ENCODE measurements around the gene DDX27.

DNA sequence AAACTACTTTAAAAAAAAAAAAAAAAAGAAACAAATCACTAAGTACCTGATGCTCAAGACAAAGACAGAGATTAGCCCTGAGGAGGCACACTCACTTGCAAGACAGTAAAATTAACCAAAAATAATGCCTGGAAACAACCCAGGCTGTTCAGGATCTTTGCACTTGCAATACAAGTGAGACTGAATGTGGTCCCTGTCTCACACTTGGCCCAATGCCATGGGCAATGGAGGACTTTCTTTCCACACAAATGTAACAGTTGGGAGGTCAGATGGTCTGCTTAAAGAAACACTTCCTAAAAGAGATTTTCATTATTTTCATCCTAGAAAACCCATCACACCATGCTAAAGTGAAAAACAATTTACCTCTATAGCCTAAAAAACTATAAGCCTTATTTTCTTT, 47.3 kb upstream of the DDX27 start:
- TF ChIP-seq, protein P1, sequence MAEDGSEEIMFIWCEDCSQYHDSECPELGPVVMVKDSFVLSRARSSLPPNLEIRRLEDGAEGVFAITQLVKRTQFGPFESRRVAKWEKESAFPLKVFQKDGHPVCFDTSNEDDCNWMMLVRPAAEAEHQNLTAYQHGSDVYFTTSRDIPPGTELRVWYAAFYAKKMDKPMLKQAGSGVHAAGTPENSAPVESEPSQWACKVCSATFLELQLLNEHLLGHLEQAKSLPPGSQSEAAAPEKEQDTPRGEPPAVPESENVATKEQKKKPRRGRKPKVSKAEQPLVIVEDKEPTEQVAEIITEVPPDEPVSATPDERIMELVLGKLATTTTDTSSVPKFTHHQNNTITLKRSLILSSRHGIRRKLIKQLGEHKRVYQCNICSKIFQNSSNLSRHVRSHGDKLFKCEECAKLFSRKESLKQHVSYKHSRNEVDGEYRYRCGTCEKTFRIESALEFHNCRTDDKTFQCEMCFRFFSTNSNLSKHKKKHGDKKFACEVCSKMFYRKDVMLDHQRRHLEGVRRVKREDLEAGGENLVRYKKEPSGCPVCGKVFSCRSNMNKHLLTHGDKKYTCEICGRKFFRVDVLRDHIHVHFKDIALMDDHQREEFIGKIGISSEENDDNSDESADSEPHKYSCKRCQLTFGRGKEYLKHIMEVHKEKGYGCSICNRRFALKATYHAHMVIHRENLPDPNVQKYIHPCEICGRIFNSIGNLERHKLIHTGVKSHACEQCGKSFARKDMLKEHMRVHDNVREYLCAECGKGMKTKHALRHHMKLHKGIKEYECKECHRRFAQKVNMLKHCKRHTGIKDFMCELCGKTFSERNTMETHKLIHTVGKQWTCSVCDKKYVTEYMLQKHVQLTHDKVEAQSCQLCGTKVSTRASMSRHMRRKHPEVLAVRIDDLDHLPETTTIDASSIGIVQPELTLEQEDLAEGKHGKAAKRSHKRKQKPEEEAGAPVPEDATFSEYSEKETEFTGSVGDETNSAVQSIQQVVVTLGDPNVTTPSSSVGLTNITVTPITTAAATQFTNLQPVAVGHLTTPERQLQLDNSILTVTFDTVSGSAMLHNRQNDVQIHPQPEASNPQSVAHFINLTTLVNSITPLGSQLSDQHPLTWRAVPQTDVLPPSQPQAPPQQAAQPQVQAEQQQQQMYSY (CRISPR knock-in tag; IDR thresholded peaks at IDR 0.05): no peak
- TF ChIP-seq FOXA1 (IDR thresholded peaks at IDR 0.05): no peak
- TF ChIP-seq FOXA1 (CRISPR knock-in tag; IDR thresholded peaks at IDR 0.05): no peak
